GM15510 (cell line): ENCODE results near the gene UVRAG.

Experiments used
- POLR2A ChIP-seq: IDR thresholded peaks from 3 replicates; pipeline ENCODE4 v1.6.1; 2011; ENCODE audit warnings: borderline replicate concordance; ENCODE audit not compliant: insufficient read length; ENCODE audit errors: extremely low read depth

The UVRAG gene

GRCh38 chr11:76141901-76142588, 327.0 kb downstream of the UVRAG start:
- no peak for TF ChIP-seq POLR2A

- TF ChIP-seq POLR2A, result no peak
These were observed 328.3 kb downstream of the UVRAG start for GRCh38 chr11:76143274-76143673.

- TF ChIP-seq POLR2A, result no peak
These were observed 332.2 kb downstream of the UVRAG start for GRCh38 chr11:76147106-76147740.

- TF ChIP-seq POLR2A, result no peak
These were observed 333.2 kb downstream of the UVRAG start for GRCh38 chr11:76148231-76148630.

GRCh38 chr11:76148941-76149613, 334.1 kb downstream of the UVRAG start:
- no peak for TF ChIP-seq POLR2A

- TF ChIP-seq POLR2A, result no peak
These were observed 334.7 kb downstream of the UVRAG start for GRCh38 chr11:76149713-76150112.

GRCh38 chr11:76150141-76150540, 335.1 kb downstream of the UVRAG start:
- no peak for TF ChIP-seq POLR2A

GRCh38 chr11:76151556-76152085, 336.6 kb downstream of the UVRAG start:
- no peak for TF ChIP-seq POLR2A

GRCh38 chr11:76152086-76152681, 337.2 kb downstream of the UVRAG start:
- no peak for TF ChIP-seq POLR2A

- no peak for TF ChIP-seq POLR2A
These were observed 337.9 kb downstream of the UVRAG start for GRCh38 chr11:76152741-76153570.

- no peak for TF ChIP-seq POLR2A
These were observed 338.5 kb downstream of the UVRAG start for GRCh38 chr11:76153571-76153923.

GRCh38 chr11:76155500-76156227, 340.7 kb downstream of the UVRAG start:
- no peak for TF ChIP-seq POLR2A

GRCh38 chr11:76156971-76157427, 342.0 kb downstream of the UVRAG start:
- no peak for TF ChIP-seq POLR2A

GRCh38 chr11:76157891-76158290, 342.9 kb downstream of the UVRAG start:
- no peak for TF ChIP-seq POLR2A
